CD4-positive, alpha-beta T cell (primary cell): ENCODE data around the gene PLSCR5. TPM values are rescaled to one million over a fixed set of nuclear protein-coding genes. Genes with fewer than 3 reads are reported as not detected.

Experiments
- ATAC-seq: fragments of 200-7000 bp; cut with Tn5 transposase; one replicate; pipeline ENCODE4 v1.10.0; 2022; ENCODE audit warnings: mild to moderate bottlenecking; ENCODE audit not compliant: poor library complexity
- CTCF ChIA-PET: fragments of 350-600 bp; sonication (Branson Sonifier 250); formaldehyde crosslinking; loops from one replicate; lab custom pipeline; 2021; ENCODE audit warnings: antibody characterized with exemption, inconsistent platforms; lab: Charles Lee
- POLR2A ChIA-PET: fragments of 350-600 bp; sonication (Branson Sonifier 250); formaldehyde crosslinking; loops from one replicate; lab custom pipeline; 2021; ENCODE audit warnings: antibody characterized with exemption, inconsistent platforms; lab: Charles Lee
- DNase-seq, 14 experiments: peaks; one replicate each; pipeline ENCODE4 v3.0.0-alpha.2; 2013 to 2020; ENCODE audit warnings: mixed read lengths in 2 of 14
- H3K27ac ChIP-seq, 2 donors: one replicate each; pipeline versions ENCODE4 v1.5.1 to v1.7.0; 2013; ENCODE audit warnings: low read length in 2 of 2, low read depth in 1 of 2, mild to moderate bottlenecking in 1 of 2
- H3K27me3 ChIP-seq, 2 experiments: 1 replicate in 1 of 2; 2 replicates in 1 of 2; pipeline versions ENCODE4 v1.6.1 to v1.7.0; 2013; ENCODE audit warnings: low read length in 2 of 2, control low read depth in 1 of 2, mild to moderate bottlenecking in 1 of 2, moderate library complexity in 1 of 2; ENCODE audit not compliant: insufficient read depth in 2 of 2, control insufficient read depth in 1 of 2
- H3K36me3 ChIP-seq: one replicate; pipeline ENCODE4 v1.6.1; 2013; ENCODE audit warnings: low read length, control low read depth; ENCODE audit not compliant: insufficient read depth
- H3K4me1 ChIP-seq: one replicate; pipeline ENCODE4 v1.6.1; 2013; ENCODE audit warnings: low read length, control low read depth; ENCODE audit not compliant: insufficient read depth
- H3K4me3 ChIP-seq: one replicate; pipeline ENCODE4 v1.5.1; 2013; ENCODE audit warnings: mild to moderate bottlenecking, low read length, moderate library complexity
- H3K9me3 ChIP-seq, 2 experiments: 1 replicate in 1 of 2; 2 replicates in 1 of 2; pipeline versions ENCODE4 v1.6.1 to v1.7.0; 2013; ENCODE audit warnings: low read length in 2 of 2, mild to moderate bottlenecking in 2 of 2, control low read depth in 1 of 2, moderate library complexity in 1 of 2; ENCODE audit not compliant: control insufficient read depth in 1 of 2, insufficient read depth in 1 of 2
- H3K27ac Mint-ChIP-seq: one replicate; pipeline ENCODE4 v1.8.0; 2020; ENCODE audit warnings: mixed read lengths
- H3K27me3 Mint-ChIP-seq: one replicate; pipeline ENCODE4 v1.8.0; 2021; ENCODE audit warnings: mixed read lengths
- H3K36me3 Mint-ChIP-seq: one replicate; pipeline ENCODE4 v1.8.0; 2021; ENCODE audit warnings: low read depth, mixed read lengths
- H3K4me1 Mint-ChIP-seq: one replicate; pipeline ENCODE4 v1.8.0; 2021; ENCODE audit warnings: low read depth, mixed read lengths
- H3K4me3 Mint-ChIP-seq: one replicate; pipeline ENCODE4 v1.8.0; 2020; ENCODE audit warnings: mild to moderate bottlenecking, mixed read lengths
- H3K9me3 Mint-ChIP-seq: one replicate; pipeline ENCODE4 v1.8.0; 2020; ENCODE audit warnings: mixed read lengths
- CTCF ChIP-seq: fragments of 200-600 bp; IDR thresholded peaks from one replicate; pipeline ENCODE4 v1.8.0; 2022; ENCODE audit warnings: antibody characterized with exemption, mild to moderate bottlenecking
- intact Hi-C, 2 experiments: fragments of 100-400 bp; cut with DNase I in 1 of 2; cut with micrococcal nuclease in 1 of 2; formaldehyde crosslinking; loops; one replicate each; pipeline versions ENCODE4 v1.15.1 to v1.9.0; 2023 to 2025; cut with DNase I, micrococcal nuclease
- total RNA-seq, 174 experiments: library from RNA in 2 of 174; stranded (reverse) in 2 of 174; gene quantifications; one replicate each; pipeline ENCODE4 v1.2.3 and lab custom pipeline; 2021 to 2026

Gene PLSCR5
- total RNA-seq, 2 experiments from 2014 or later, result not detected

- Mint-ChIP-seq H3K4me3 (no peak overlapping the region), H3K4me1 (no peaks in the 10 kb centered on the region), H3K27ac (no peak overlapping the region), H3K36me3 (no peaks in the 10 kb centered on the region), H3K9me3 (no peaks in the 10 kb centered on the region), H3K27me3 (peaks cover 1% of the 10 kb centered on the region)
- Histone ChIP-seq H3K27me3 (no peaks in the 10 kb centered on the region), H3K9me3 (no peaks in the 10 kb centered on the region), H3K4me1 (no peaks in the 10 kb centered on the region), H3K27ac (no peak overlapping the region), H3K4me3 (no peak overlapping the region), H3K36me3 (no peaks in the 10 kb centered on the region)
- intact Hi-C loops, result no loop called here
- ATAC-seq, result no peak
- no peak for DNase-seq
- ChIA-PET CTCF (no interaction called here), POLR2A (no interaction called here)
- TF ChIP-seq CTCF, result no peak
Measured at GRCh38 chr3:146638718-146639117, 33.6 kb upstream of the PLSCR5 start.

GRCh38 chr3:146637871-146638270 is 32.7 kb upstream of the PLSCR5 start:
- Mint-ChIP-seq H3K4me1 (no peaks in the 10 kb centered on the region), H3K27me3 (peaks cover 6% of the 10 kb centered on the region), H3K9me3 (no peaks in the 10 kb centered on the region), H3K36me3 (no peaks in the 10 kb centered on the region), H3K4me3 (no peak overlapping the region), H3K27ac (no peak overlapping the region)
- Histone ChIP-seq H3K4me3 (no peak overlapping the region), H3K27ac (no peak overlapping the region), H3K4me1 (no peaks in the 10 kb centered on the region), H3K36me3 (no peaks in the 10 kb centered on the region), H3K9me3 (no peaks in the 10 kb centered on the region), H3K27me3 (no peaks in the 10 kb centered on the region)
- DNase-seq (no peak), ATAC-seq (no peak)
- intact Hi-C loops, result no loop called here
- TF ChIP-seq CTCF, result no peak
- ChIA-PET CTCF (no interaction called here), POLR2A (no interaction called here)

GRCh38 chr3:146636881-146637280 is 31.7 kb upstream of the PLSCR5 start:
- no peaks in the 10 kb centered on the region for H3K4me1 ChIP-seq
- H3K36me3 ChIP-seq, result no peaks in the 10 kb centered on the region
- ChIA-PET CTCF (no interaction called here), POLR2A (no interaction called here)
- no peaks in the 10 kb centered on the region for H3K9me3 Mint-ChIP-seq
- H3K4me3 ChIP-seq, result no peak overlapping the region
- H3K36me3 Mint-ChIP-seq, result no peaks in the 10 kb centered on the region
- TF ChIP-seq CTCF, result no peak
- H3K27me3 ChIP-seq, result no peaks in the 10 kb centered on the region
- H3K4me1 Mint-ChIP-seq, result no peaks in the 10 kb centered on the region
- intact Hi-C loops, result no loop called here
- ATAC-seq (no peak), DNase-seq (no peak)
- no peak overlapping the region for H3K27ac Mint-ChIP-seq
- H3K4me3 Mint-ChIP-seq, result no peak overlapping the region
- no peaks in the 10 kb centered on the region for H3K9me3 ChIP-seq
- H3K27me3 Mint-ChIP-seq, result peaks cover 6% of the 10 kb centered on the region
- no peak overlapping the region for H3K27ac ChIP-seq
